ENCODE data around the gene RAMP1.
"Not testable (repeated sequence)": the region's sequence is repeated elsewhere in the genome, so short reads cannot be mapped to it uniquely, and the experiment has no call there.

Gene RAMP1

GRCh38 chr2:237859533-237860272, at the start of gene RAMP1:
Gene RAMP1 (plus strand): TSS chr2:237859623. CDS start chr2:237859676, 53 bp downstream.
- DNase-seq = peak in 2 of 3 experiments; percentile 44 to 60

DNA sequence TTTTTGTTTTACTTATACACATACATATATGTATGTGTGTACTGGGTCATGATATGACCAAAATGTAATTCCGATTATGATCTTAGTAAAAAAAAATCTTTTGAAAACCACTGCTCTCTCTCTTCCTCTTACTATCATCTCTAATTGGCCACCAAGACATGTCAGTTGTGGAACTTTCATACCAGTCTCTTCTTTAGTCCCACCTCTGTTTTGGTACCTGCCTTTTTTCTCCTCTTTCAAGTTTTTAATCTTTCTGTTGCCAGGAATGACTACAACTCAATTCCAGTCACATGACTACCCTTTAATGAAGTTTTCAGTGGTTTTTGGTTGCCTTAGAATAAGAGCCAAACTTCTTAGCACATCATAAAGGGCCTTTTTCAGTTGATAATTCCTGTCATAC, 43.8 kb upstream of the RAMP1 start:
- DNase-seq = no peak

DNA sequence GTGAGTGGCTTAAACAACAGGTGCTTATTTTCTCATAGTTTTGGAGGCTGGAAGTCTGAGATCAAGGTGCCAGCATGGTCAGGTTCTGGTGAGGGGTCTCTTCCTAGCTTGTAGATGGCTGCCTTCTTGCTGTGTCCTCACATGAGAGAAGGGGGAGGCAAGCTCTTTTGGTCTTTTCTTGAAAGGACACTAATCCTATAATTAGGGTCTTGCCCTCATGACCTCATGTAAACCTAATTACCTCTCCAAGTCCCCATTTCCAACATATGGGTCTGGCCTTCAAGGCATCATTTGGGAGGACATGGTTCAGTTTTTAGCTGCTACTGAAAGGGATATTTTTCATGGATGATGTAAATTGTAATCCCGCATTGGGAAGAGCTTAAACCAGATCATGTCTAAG, 42.9 kb upstream of the RAMP1 start:
- no peak for DNase-seq

GRCh38 chr2:237818066-237818473, 41.4 kb upstream of the RAMP1 start:
- no peak for DNase-seq

- no peak for DNase-seq
These were observed 40.2 kb upstream of the RAMP1 start for GRCh38 chr2:237819231-237819630.

DNA sequence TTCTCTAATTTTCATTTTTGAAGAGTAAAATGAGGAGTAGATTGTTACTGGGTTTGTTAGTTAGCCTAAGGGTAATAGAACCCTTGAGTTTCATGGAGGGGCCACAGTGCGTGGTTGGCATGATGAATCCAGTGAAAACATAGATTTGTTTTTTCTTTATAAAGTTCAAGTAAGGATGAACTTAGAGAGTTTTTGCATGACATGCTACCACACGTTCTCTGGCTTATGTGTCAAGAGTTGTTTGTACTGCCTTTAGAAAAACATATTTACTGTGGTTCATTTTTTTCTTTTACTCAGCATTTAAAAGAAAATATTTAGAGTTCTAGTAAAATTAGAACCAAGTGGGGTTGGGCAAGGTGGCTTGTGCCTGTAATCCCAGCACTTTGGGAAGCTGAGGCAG, 39.0 kb upstream of the RAMP1 start:
- no peak for DNase-seq

- DNase-seq = no peak
These were observed 35.9 kb upstream of the RAMP1 start for GRCh38 chr2:237823544-237823943.

DNA sequence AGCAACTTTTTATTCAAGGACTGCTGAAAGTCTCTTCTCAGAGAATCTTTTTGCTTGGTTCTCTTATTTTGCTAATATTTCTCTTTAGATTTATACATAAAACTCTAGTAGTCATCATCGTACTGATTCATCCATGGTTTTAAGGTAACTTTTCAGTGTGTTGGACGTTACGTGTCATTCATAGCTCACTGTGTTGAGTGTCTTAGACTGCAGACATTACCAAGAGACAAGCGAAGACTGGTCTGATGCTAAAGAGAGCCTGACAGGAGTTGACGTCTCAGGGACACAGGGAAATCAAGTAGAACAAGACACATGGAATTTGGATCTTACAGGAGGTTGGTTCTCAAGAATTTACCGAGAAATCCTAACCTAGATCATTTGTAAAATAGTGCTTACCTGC, 35.3 kb upstream of the RAMP1 start:
- peak in 2 of 3 experiments; percentile 1 to 10 for DNase-seq

DNA sequence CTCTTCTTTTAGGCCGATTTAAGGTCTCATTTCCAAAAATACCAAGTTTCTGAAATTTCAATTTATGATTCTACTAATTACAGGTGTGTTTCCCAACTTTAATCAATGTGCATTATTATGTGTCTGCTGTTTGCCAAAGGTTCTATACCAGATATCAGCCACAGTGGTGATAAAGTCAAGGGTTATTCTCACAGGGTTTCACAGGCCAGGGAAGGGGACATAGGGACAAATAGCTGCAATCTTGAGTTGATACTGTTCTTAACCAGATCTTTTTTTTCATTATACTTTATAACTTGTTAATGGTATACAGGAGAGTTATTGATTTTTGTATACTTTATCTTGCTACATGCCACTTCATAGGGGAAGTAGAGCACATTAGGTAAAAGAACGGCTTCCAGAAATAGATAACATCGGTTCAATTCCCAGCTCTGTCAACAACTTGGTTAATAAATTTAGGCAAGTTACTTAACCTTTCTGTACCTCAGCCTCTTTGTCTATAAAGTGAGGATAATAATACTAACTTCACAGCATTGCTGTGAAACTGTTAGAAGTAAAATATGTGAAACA, 31.9 kb upstream of the RAMP1 start:
- DNase-seq = no peak

GRCh38 chr2:237830522-237830921, 28.9 kb upstream of the RAMP1 start:
- DNase-seq = no peak

DNA sequence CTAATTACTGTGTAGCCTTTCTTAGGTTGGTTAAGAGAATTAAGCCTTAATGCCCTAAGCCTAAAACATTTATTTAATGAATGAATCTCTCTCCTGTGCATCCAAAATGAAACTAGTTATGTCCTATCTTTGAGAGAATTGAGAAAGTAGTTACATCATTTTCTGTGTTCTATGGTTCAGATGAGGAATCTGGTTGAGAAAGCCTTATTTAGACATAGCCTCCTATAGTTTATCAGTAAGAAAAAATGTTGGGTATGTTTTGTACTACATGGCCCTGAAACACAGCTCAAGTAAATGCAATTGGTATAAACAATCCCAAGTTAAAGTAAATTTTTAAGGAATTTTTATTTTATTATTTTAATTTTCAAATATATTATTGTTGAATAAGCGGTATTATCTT, 25.9 kb upstream of the RAMP1 start:
- no peak for DNase-seq

DNA sequence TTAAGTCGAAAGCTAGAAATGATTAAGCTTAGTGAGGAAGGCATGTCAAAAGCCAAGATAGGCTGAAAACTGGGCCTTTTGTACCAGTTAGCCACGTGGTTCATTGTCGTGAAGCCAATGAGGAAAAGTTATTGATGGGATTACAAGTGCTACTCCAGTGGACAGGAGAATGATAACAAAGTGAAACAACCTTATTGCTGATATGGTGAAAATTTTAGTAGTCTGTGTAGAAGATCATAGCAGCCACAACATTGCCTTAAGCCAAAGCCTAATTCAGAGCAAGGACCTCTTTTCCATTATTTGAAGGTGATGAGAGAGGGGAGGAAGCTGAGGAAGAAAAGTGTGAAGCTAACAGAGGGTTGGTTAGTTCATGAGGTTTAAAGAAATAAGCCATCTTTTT, 24.1 kb upstream of the RAMP1 start:
- no peak for DNase-seq

DNA sequence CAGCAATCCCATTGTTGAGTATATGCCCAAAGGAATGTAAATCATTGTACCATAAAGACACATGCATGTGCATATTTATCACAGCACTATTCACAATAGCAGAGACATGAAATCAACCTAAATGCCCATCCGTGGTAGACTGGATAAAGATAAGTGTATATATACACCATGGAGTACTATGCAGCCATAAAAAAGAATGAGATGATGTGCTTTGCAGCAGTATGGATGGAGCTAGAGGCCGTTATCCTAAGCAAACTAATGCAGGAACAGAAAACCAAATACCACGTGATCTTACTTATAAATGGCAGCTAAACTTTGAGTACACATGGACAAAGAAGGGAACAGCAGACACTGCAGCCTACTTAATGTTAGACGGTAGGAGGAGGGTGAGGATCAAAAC, 18.4 kb upstream of the RAMP1 start:
- no peak for DNase-seq

DNA sequence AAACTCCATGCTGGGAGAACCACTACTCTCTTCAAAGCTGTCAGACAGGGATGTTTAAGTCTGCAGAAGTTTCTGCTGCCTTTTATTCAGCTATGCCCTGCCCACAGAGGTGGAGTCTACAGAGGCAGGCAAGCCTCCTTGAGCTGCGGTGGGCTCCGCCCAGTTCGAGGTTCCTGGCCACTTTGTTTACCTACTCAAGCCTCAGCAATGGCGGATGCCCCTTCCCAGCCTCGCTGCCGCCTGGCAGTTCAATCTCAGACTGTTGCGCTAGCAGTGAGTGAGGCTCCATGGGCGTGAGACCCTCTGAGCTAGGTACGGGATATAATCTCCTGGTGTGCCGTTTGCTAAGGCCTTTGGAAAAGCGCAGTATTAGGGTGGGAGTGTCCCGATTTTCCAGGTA, 10.5 kb upstream of the RAMP1 start:
- not testable (repeated sequence) for DNase-seq

DNA sequence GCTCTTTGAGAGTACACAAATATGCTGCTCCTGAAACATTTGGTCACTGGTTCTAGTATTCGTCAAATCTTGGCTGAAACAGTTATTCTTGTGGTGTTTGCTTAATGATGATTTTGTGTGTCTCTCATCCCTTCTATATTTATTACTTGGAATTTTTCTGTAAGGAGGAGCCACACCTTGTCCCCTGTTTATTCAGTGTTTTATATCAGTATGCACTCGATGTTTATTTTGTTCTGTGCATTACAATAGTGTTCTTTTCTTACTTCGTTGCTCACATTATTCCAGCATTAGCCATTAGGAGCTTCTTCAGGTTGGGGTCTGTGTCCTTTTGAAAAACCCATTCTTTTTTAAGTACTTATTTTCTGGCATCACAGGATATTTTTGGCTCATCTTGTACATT, 5.1 kb upstream of the RAMP1 start:
- no peak for DNase-seq

DNA sequence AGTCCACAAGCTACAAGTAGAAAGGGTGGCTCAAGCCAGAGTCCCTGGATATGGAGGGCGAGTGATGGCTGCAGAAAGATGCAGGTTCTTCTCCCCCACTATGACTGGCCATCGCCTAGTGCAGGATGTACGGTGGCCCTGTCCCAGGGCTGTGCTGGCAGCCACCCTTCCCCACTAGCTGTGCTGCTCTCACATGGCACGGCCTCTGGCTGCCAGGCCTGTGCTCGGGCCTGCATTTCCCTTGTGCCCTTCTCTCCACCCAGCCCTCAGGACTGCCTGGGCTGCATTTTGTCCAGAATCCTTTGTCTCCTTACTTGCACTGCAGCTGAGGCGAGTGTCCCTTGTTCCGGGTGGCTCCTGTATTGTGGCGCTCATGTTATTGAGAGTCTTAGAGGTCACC, 1.6 kb upstream of the RAMP1 start:
- no peak for DNase-seq

- DNase-seq = peak in 2 of 3 experiments; percentile 63 to 84
These were observed 935 bp upstream of the RAMP1 start for GRCh38 chr2:237858294-237859081.

- DNase-seq = peak in 1 of 3 experiments; percentile 34
These were observed 365 bp upstream of the RAMP1 start for GRCh38 chr2:237859082-237859433.

DNA sequence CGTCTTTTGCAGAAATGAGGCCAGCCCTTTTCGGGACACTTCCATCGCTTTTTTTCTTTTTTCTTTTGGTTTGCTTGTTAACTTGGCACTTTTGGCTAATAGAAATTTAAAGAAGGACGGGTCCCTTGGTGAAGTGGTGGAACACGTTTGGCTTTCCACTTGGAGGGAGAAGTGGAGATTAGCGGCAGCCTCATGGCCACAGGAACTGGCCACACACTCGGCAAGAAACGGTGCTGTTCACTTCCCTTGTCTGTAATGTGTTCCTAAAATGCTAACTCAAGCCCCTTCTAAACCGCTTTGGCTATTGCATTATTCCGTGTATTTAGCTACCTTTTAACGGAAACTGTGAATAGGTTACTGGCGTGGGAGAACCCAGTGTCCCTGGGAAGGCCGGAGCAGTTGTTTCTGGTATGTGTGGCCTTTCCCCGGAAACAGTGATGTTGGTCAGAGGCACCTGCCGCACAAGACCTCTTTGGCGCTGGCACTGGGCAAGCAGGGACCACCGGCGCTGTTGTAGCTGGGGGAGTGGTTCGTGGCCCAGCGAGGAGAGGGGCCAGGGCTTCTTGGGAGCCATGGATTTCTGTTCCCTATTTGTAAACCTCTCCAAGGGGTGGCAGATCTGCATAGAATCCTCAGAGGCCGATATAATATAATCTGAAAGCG, 981 bp downstream of the RAMP1 start:
- peak in 1 of 3 experiments; percentile 16 for DNase-seq

DNA sequence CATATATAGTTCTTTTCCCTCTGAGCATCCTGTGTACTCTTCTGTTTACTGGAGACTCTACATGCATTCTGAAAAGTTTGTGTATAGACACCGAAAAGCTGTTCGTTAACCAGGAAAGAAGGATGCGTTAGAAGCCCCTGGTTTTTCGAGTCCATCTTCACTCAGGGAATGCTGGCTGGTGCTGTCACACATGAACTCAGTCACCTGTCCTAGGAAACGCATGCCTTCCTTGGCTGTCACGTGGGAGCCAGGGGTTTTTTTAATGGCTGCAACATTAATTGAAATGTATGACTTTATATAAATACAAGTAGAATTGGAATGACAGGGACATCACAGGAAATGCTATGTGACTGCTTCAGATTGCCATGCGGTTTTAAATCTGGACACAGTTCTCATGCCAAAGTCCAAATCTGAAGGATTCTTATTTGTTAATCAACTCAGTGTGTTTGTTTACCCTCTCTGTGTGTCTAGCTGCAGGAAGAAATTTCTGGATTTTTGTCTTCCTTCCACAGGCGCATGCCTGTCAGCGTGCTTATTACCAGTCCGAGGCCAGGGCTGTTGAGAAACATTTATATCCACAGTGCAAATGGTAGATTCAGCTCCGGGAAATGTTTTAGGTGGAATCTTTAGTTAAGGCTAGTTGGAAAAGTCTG, 2.6 kb downstream of the RAMP1 start:
- DNase-seq = no peak

DNA sequence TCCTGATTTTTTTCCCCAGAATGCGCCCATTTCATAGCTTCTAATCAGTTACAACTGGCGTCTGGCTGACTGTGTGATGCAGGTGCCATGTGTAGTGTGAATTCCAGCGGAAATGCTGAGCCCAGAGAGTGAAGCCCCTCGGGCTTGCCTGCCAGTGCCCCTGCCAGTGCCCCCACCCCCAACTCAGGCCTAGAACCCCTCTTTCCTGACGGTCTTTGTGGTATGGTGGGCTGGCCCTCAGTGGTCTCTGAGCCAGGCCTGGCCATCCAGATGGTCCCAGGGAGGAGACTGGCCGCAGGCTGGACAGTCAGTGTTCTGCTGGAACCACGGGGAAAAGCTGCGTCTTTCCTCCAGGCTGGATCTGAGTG, 3.1 kb downstream of the RAMP1 start:
- no peak for DNase-seq

- DNase-seq = no peak
These were observed 3.7 kb downstream of the RAMP1 start for GRCh38 chr2:237863102-237863511.
